Immature natural killer cell (primary cell): ENCODE results near the gene MGLL. TPM values are rescaled to one million over a fixed set of nuclear protein-coding genes. Genes with fewer than 3 reads are reported as not detected.

Experiments used
- DNase-seq, 3 donors: peaks; one replicate each; pipeline ENCODE4 v3.0.0; 2022; ENCODE audit warnings: mixed read lengths in 1 of 3
- H3K27ac Mint-ChIP-seq, 6 donors: one replicate each; pipeline ENCODE4 v1.8.0; 2020; ENCODE audit warnings: mixed read lengths in 6 of 6, mild to moderate bottlenecking in 5 of 6, inconsistent platforms in 4 of 6, moderate library complexity in 3 of 6
- H3K27me3 Mint-ChIP-seq, 3 donors: one replicate each; pipeline ENCODE4 v1.8.0; 2020 to 2021; ENCODE audit warnings: low read depth in 3 of 3, mild to moderate bottlenecking in 3 of 3, mixed read lengths in 3 of 3, moderate library complexity in 3 of 3, inconsistent platforms in 1 of 3
- H3K36me3 Mint-ChIP-seq, 3 donors: one replicate each; pipeline ENCODE4 v1.8.0; 2020; ENCODE audit warnings: mixed read lengths in 3 of 3, inconsistent platforms in 2 of 3, mild to moderate bottlenecking in 2 of 3
- H3K4me1 Mint-ChIP-seq, 2 donors: one replicate each; pipeline ENCODE4 v1.8.0; 2020; ENCODE audit warnings: inconsistent platforms in 2 of 2, mild to moderate bottlenecking in 2 of 2, mixed read lengths in 2 of 2, moderate library complexity in 1 of 2
- H3K4me3 Mint-ChIP-seq, 5 donors: one replicate each; pipeline ENCODE4 v1.8.0; 2020; ENCODE audit warnings: mild to moderate bottlenecking in 5 of 5, mixed read lengths in 5 of 5, inconsistent platforms in 3 of 5, moderate library complexity in 3 of 5
- H3K9me3 Mint-ChIP-seq, 6 donors: one replicate each; pipeline ENCODE4 v1.8.0; 2020; ENCODE audit warnings: mild to moderate bottlenecking in 6 of 6, mixed read lengths in 6 of 6, inconsistent platforms in 4 of 6, moderate library complexity in 3 of 6
- polyA plus RNA-seq, 3 donors: library from polyadenylated mRNA; unstranded; fragments of 300-500 nt; fragmentation: Illumina TruSeq; gene quantifications; one replicate each; pipeline ENCODE4 v1.2.3, GENCODE V29; 2021

The MGLL gene
- polyA plus RNA-seq, 3 donors from 2014 or later = 2.6 to 3.6 (median 2.6) TPM

GRCh38 chr3:127720985-127721935 is 101.1 kb downstream of the MGLL start:
- Mint-ChIP-seq H3K9me3 (no peaks in the 10 kb centered on the region), H3K4me3 (no peak overlapping the region), H3K27ac (no peak overlapping the region), H3K4me1 (no peaks in the 10 kb centered on the region), H3K36me3 (no peaks in the 10 kb centered on the region), H3K27me3 (peaks cover 0 to 6% (median 2%) of the 10 kb centered on the region in 3 donors)
- no peak for DNase-seq

GRCh38 chr3:127720161-127720823 is 102.0 kb downstream of the MGLL start:
- no peak for DNase-seq
- no peaks in the 10 kb centered on the region for H3K4me1 Mint-ChIP-seq
- no peak overlapping the region for H3K27ac Mint-ChIP-seq
- H3K9me3 Mint-ChIP-seq = no peaks in the 10 kb centered on the region
- no peak overlapping the region for H3K4me3 Mint-ChIP-seq
- H3K27me3 Mint-ChIP-seq = peaks cover 0 to 4% (median 2%) of the 10 kb centered on the region in 3 donors
- no peaks in the 10 kb centered on the region for H3K36me3 Mint-ChIP-seq

GRCh38 chr3:127719369-127719768 is 102.9 kb downstream of the MGLL start:
- no peaks in the 10 kb centered on the region for H3K4me1 Mint-ChIP-seq
- H3K4me3 Mint-ChIP-seq = no peak overlapping the region
- no peak for DNase-seq
- H3K36me3 Mint-ChIP-seq = no peaks in the 10 kb centered on the region
- H3K9me3 Mint-ChIP-seq = no peaks in the 10 kb centered on the region
- H3K27ac Mint-ChIP-seq = no peak overlapping the region
- H3K27me3 Mint-ChIP-seq = peaks cover 0 to 4% (median 0%) of the 10 kb centered on the region in 3 donors

GRCh38 chr3:127718916-127719290 is 103.4 kb downstream of the MGLL start:
- H3K27me3 Mint-ChIP-seq = peaks cover 0 to 4% (median 0%) of the 10 kb centered on the region in 3 donors
- H3K27ac Mint-ChIP-seq = no peak overlapping the region
- H3K4me1 Mint-ChIP-seq = no peaks in the 10 kb centered on the region
- H3K9me3 Mint-ChIP-seq = no peaks in the 10 kb centered on the region
- DNase-seq = no peak
- no peak overlapping the region for H3K4me3 Mint-ChIP-seq
- no peaks in the 10 kb centered on the region for H3K36me3 Mint-ChIP-seq

- peaks cover 0 to 4% (median 0%) of the 10 kb centered on the region in 3 donors for H3K27me3 Mint-ChIP-seq
- H3K9me3 Mint-ChIP-seq = no peaks in the 10 kb centered on the region
- DNase-seq = no peak
- H3K36me3 Mint-ChIP-seq = no peaks in the 10 kb centered on the region
- H3K4me1 Mint-ChIP-seq = no peaks in the 10 kb centered on the region
- H3K4me3 Mint-ChIP-seq = no peak overlapping the region
- no peak overlapping the region for H3K27ac Mint-ChIP-seq
These were observed 103.9 kb downstream of the MGLL start for GRCh38 chr3:127718245-127718915.

GRCh38 chr3:127717357-127718244 is 104.7 kb downstream of the MGLL start:
- Mint-ChIP-seq H3K27ac (no peak overlapping the region), H3K27me3 (peaks cover 0 to 4% (median 0%) of the 10 kb centered on the region in 3 donors), H3K4me1 (no peaks in the 10 kb centered on the region), H3K36me3 (no peaks in the 10 kb centered on the region), H3K4me3 (no peak overlapping the region), H3K9me3 (no peaks in the 10 kb centered on the region)
- no peak for DNase-seq

GRCh38 chr3:127716384-127716783 is 105.9 kb downstream of the MGLL start:
- Mint-ChIP-seq H3K27ac (no peak overlapping the region), H3K4me3 (no peak overlapping the region), H3K36me3 (no peaks in the 10 kb centered on the region), H3K9me3 (no peaks in the 10 kb centered on the region), H3K4me1 (no peaks in the 10 kb centered on the region), H3K27me3 (peaks cover 0 to 2% (median 0%) of the 10 kb centered on the region in 3 donors)
- DNase-seq = no peak

GRCh38 chr3:127715532-127715931 is 106.8 kb downstream of the MGLL start:
- Mint-ChIP-seq H3K9me3 (no peaks in the 10 kb centered on the region), H3K4me3 (no peak overlapping the region), H3K4me1 (no peaks in the 10 kb centered on the region), H3K36me3 (no peaks in the 10 kb centered on the region), H3K27me3 (peaks cover 0 to 2% (median 0%) of the 10 kb centered on the region in 3 donors), H3K27ac (no peak overlapping the region)
- no peak for DNase-seq

GRCh38 chr3:127714866-127715265 is 107.4 kb downstream of the MGLL start:
- Mint-ChIP-seq H3K9me3 (no peaks in the 10 kb centered on the region), H3K27me3 (peaks cover 0 to 2% (median 0%) of the 10 kb centered on the region in 3 donors), H3K4me1 (no peaks in the 10 kb centered on the region), H3K27ac (no peak overlapping the region), H3K4me3 (no peak overlapping the region), H3K36me3 (no peaks in the 10 kb centered on the region)
- DNase-seq = no peak

GRCh38 chr3:127714125-127714571 is 108.2 kb downstream of the MGLL start:
- no peak for DNase-seq
- peaks cover 0 to 2% (median 0%) of the 10 kb centered on the region in 3 donors for H3K27me3 Mint-ChIP-seq
- no peaks in the 10 kb centered on the region for H3K9me3 Mint-ChIP-seq
- no peak overlapping the region for H3K4me3 Mint-ChIP-seq
- no peaks in the 10 kb centered on the region for H3K36me3 Mint-ChIP-seq
- H3K4me1 Mint-ChIP-seq = no peaks in the 10 kb centered on the region
- no peak overlapping the region for H3K27ac Mint-ChIP-seq

- H3K9me3 Mint-ChIP-seq = no peaks in the 10 kb centered on the region
- H3K27ac Mint-ChIP-seq = no peak overlapping the region
- peaks cover 0 to 2% (median 0%) of the 10 kb centered on the region in 3 donors for H3K27me3 Mint-ChIP-seq
- DNase-seq = no peak
- no peaks in the 10 kb centered on the region for H3K36me3 Mint-ChIP-seq
- H3K4me3 Mint-ChIP-seq = no peak overlapping the region
- no peaks in the 10 kb centered on the region for H3K4me1 Mint-ChIP-seq
These were observed 109.2 kb downstream of the MGLL start for GRCh38 chr3:127712881-127713771.

GRCh38 chr3:127712461-127712860 is 109.9 kb downstream of the MGLL start:
- Mint-ChIP-seq H3K4me1 (no peaks in the 10 kb centered on the region), H3K4me3 (no peak overlapping the region), H3K27ac (no peak overlapping the region), H3K36me3 (no peaks in the 10 kb centered on the region), H3K9me3 (no peaks in the 10 kb centered on the region), H3K27me3 (peaks cover 0 to 2% (median 0%) of the 10 kb centered on the region in 3 donors)
- DNase-seq = no peak
